Kidney epithelial cell (primary cell): ENCODE results near the gene ALDH7A1. TPM values are rescaled to one million over a fixed set of nuclear protein-coding genes. Genes with fewer than 3 reads are reported as not detected.

ENCODE experiments used
- DNase-seq: peaks from one replicate; pipeline ENCODE4 v3.0.0-alpha.2; 2010; ENCODE audit warnings: low read depth
- H3K27me3 ChIP-seq: 2 replicates; pipeline ENCODE4 v1.6.0; 2011; ENCODE audit warnings: low read length; ENCODE audit not compliant: control insufficient read depth, insufficient read depth
- H3K36me3 ChIP-seq: 2 replicates; pipeline ENCODE4 v1.5.1; 2011; ENCODE audit warnings: low read length; ENCODE audit not compliant: control insufficient read depth, insufficient read depth
- H3K4me3 ChIP-seq: 2 replicates; pipeline ENCODE4 v1.5.1; 2011; ENCODE audit warnings: low read depth, mild to moderate bottlenecking, control low read depth, low read length
- CTCF ChIP-seq: IDR thresholded peaks from 2 replicates; pipeline ENCODE4 v1.5.1; 2011; ENCODE audit warnings: mild to moderate bottlenecking, moderate library complexity, low read length, control low read depth, inconsistent platforms; ENCODE audit not compliant: insufficient read depth, poor library complexity, severe bottlenecking
- total RNA-seq: library from RNA; depleted of rRNA; stranded (reverse); fragments of >200 nt; gene quantifications from 2 replicates; pipeline ENCODE4 v1.2.3, GENCODE V29; 2015

The ALDH7A1 gene
- total RNA-seq, 1 donor from 2014 or later = 35.2 TPM

GRCh38 chr5:126488443-126489065 is 106.5 kb downstream of the ALDH7A1 start:
- Histone ChIP-seq H3K27me3 (no peaks in the 10 kb centered on the region), H3K36me3 (peaks cover 2% of the 10 kb centered on the region), H3K4me3 (no peak overlapping the region)
- DNase-seq = no peak
- no peak for TF ChIP-seq CTCF

DNA sequence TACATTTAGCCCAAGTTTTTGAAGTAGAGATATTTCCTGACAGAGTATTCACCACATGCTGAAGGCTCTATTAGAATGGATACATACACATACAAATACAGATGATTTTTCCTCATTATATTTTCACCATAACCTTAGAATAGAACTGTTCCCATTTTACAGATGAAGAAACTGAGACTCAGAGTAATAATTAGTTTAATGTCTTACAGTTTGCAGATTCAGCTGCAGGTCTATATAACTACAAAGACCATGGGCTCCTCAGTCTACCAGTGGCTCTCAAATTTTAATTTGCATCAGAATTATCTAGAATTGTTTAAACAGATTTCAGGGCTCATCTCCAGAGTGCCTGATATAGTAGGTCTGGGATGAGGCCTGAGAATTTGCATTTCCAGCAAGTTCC is 107.4 kb downstream of the ALDH7A1 start:
- H3K36me3 ChIP-seq = no peaks in the 10 kb centered on the region
- no peak overlapping the region for H3K4me3 ChIP-seq
- no peak for TF ChIP-seq CTCF
- H3K27me3 ChIP-seq = no peaks in the 10 kb centered on the region
- no peak for DNase-seq

- no peak overlapping the region for H3K4me3 ChIP-seq
- no peak for DNase-seq
- no peaks in the 10 kb centered on the region for H3K27me3 ChIP-seq
- TF ChIP-seq CTCF = no peak
- no peaks in the 10 kb centered on the region for H3K36me3 ChIP-seq
These were observed 108.7 kb downstream of the ALDH7A1 start for GRCh38 chr5:126486332-126486731.

DNA sequence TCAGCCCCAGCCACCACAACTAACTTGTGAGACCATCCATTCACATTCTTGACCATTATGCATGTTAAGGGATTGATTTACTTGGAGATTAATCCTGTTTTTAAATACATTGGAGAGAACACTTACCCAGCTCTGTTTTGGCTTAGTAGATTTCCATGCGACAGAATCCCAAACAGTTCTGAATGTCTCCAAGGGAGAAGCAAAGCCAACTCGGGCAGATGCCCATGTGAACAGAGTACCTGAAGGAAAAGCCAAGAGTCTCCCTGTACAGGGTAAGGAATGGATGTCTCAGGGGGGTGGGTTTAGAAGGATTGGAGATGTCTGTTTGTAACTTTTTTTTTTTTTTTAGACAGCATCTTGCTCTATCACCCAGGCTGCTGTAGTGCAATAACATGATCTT is 110.8 kb downstream of the ALDH7A1 start:
- no peaks in the 10 kb centered on the region for H3K36me3 ChIP-seq

GRCh38 chr5:126483156-126483555 is 111.9 kb downstream of the ALDH7A1 start:
- TF ChIP-seq CTCF = no peak
- DNase-seq = no peak
- no peaks in the 10 kb centered on the region for H3K27me3 ChIP-seq
- H3K36me3 ChIP-seq = no peaks in the 10 kb centered on the region
- H3K4me3 ChIP-seq = no peak overlapping the region

More for the DNA sequence above, 110.8 kb downstream of the ALDH7A1 start:
- Histone ChIP-seq H3K27me3 (no peaks in the 10 kb centered on the region), H3K4me3 (no peak overlapping the region)
- TF ChIP-seq CTCF = no peak
- DNase-seq = no peak

GRCh38 chr5:126482591-126482990 is 112.4 kb downstream of the ALDH7A1 start:
- DNase-seq = no peak
- no peak for TF ChIP-seq CTCF
- H3K4me3 ChIP-seq = no peak overlapping the region
- H3K27me3 ChIP-seq = no peaks in the 10 kb centered on the region
- no peaks in the 10 kb centered on the region for H3K36me3 ChIP-seq
